ENCODE results near the gene PHOSPHO2. TPM values are rescaled to one million over a fixed set of nuclear protein-coding genes. Genes with fewer than 3 reads are reported as not detected.

The PHOSPHO2 gene, protein sequence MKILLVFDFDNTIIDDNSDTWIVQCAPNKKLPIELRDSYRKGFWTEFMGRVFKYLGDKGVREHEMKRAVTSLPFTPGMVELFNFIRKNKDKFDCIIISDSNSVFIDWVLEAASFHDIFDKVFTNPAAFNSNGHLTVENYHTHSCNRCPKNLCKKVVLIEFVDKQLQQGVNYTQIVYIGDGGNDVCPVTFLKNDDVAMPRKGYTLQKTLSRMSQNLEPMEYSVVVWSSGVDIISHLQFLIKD
- total RNA-seq = 1 to 10 TPM; 5.4 to 9.9 (median 6.9) TPM

DNA sequence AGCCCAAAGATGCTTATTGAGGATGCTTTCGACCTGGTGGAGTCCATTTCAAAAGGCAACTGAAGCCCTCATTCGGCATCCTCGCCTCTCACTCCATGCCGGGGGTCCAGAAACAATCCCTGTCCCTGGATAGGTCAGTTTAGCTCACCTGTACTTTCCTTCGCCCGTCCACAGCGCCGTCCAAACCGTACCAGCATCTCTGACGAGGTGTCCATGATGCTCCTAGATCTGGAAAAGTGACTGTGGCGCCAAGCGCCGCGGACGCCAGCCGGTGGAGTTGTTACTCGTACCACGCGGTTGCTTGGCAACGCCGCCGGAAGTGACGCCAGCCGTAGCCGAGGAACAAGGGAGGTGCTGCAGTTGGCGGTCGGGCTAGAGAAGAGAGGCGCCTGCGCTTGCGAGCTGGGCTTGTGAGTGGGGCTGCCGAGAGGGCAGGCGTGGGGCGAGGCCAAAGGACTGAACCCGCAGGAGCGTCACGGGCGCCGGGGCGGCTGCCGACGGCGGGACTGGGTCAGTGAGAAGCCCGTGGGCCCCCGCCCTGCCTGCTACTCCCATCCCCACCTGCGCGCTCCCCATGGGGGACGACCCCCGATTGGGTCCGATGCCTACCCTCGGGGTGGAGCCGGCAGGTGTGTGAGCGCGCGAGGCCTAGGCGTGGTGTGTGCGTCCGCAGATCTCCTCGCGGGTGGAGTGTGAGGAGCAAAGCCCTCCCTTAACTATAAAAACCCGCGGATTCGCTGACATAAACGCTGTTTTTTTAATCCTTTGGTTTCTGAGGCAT lies at the start of gene PHOSPHO2, which contains the start of gene CFAP210:
TSS of gene PHOSPHO2 (plus strand) at position 357 of the 781 bp plus-strand sequence. CDS start 6,503 bp downstream, outside the sequence.
TSS of gene CFAP210 (minus strand) at position 293 of the 781 bp plus-strand sequence. CDS start at position 215, 78 bp downstream.
- Histone ChIP-seq H3K27me3 (no peaks in the 10 kb centered on the region), H3K4me1 (peaks cover 0 to 7% (median 0%) of the 10 kb centered on the region in 4 donors), H3K36me3 (peaks cover 0 to 6% (median 0%) of the 10 kb centered on the region in 3 donors), H3K4me3 (peak within 1 kb of the TSS; percentile 60 to 85 (median 72)), H3K9me3 (no peaks in the 10 kb centered on the region), H3K27ac (peak within 1 kb of the TSS; percentile 84 to 95 (median 88))
- DNase-seq = peak; percentile 100
- TF ChIP-seq, protein P1, sequence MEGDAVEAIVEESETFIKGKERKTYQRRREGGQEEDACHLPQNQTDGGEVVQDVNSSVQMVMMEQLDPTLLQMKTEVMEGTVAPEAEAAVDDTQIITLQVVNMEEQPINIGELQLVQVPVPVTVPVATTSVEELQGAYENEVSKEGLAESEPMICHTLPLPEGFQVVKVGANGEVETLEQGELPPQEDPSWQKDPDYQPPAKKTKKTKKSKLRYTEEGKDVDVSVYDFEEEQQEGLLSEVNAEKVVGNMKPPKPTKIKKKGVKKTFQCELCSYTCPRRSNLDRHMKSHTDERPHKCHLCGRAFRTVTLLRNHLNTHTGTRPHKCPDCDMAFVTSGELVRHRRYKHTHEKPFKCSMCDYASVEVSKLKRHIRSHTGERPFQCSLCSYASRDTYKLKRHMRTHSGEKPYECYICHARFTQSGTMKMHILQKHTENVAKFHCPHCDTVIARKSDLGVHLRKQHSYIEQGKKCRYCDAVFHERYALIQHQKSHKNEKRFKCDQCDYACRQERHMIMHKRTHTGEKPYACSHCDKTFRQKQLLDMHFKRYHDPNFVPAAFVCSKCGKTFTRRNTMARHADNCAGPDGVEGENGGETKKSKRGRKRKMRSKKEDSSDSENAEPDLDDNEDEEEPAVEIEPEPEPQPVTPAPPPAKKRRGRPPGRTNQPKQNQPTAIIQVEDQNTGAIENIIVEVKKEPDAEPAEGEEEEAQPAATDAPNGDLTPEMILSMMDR (IDR thresholded peaks at IDR 0.05) = no peak
- TF ChIP-seq POLR2A (IDR thresholded peaks at IDR 0.05) = peak; percentile 88 to 92

- no peaks in the 10 kb centered on the region for H3K27me3 ChIP-seq
- no peak overlapping the region for H3K4me3 ChIP-seq
- no peaks in the 10 kb centered on the region for H3K9me3 ChIP-seq
- no peak for TF ChIP-seq POLR2A (IDR thresholded peaks at IDR 0.05)
- TF ChIP-seq, protein P1 (IDR thresholded peaks at IDR 0.05) = no peak
- H3K27ac ChIP-seq = no peak overlapping the region
- no peak for DNase-seq
- H3K36me3 ChIP-seq = no peaks in the 10 kb centered on the region
- no peaks in the 10 kb centered on the region for H3K4me1 ChIP-seq
Measured at GRCh38 chr2:169647496-169647895, 46.8 kb upstream of the PHOSPHO2 start.

GRCh38 chr2:169649278-169649677 lies 45.0 kb upstream of the PHOSPHO2 start:
- no peaks in the 10 kb centered on the region for H3K9me3 ChIP-seq
- no peak for DNase-seq
- no peak overlapping the region for H3K4me3 ChIP-seq
- no peaks in the 10 kb centered on the region for H3K4me1 ChIP-seq
- TF ChIP-seq POLR2A (IDR thresholded peaks at IDR 0.05) = no peak
- TF ChIP-seq, protein P1 (IDR thresholded peaks at IDR 0.05) = no peak
- H3K36me3 ChIP-seq = no peaks in the 10 kb centered on the region
- H3K27me3 ChIP-seq = no peaks in the 10 kb centered on the region
- H3K27ac ChIP-seq = no peak overlapping the region

DNA sequence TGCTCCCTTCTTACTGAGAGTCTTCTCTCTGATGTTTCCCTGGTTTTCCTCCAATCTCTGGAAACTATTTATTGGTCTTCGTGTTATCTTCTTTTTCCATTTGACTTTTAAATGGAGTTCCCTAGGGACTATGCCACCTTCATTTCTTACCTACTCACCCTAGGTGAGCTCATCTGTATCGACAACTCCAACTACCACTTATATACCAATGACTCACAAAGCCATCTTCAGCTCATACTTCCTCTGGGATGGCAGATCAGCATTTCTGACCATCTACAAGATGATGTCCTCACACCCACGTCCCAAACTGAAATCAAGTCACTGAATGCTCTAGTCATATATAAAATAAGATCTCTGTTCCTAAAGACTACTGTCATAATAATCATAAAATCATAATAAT lies 40.6 kb upstream of the PHOSPHO2 start:
- H3K4me3 ChIP-seq = no peak overlapping the region
- no peaks in the 10 kb centered on the region for H3K4me1 ChIP-seq
- TF ChIP-seq, protein P1 (IDR thresholded peaks at IDR 0.05) = no peak
- no peak for TF ChIP-seq POLR2A (IDR thresholded peaks at IDR 0.05)
- H3K36me3 ChIP-seq = no peaks in the 10 kb centered on the region
- H3K27ac ChIP-seq = no peak overlapping the region
- no peaks in the 10 kb centered on the region for H3K9me3 ChIP-seq
- H3K27me3 ChIP-seq = no peaks in the 10 kb centered on the region
- no peak for DNase-seq

DNA sequence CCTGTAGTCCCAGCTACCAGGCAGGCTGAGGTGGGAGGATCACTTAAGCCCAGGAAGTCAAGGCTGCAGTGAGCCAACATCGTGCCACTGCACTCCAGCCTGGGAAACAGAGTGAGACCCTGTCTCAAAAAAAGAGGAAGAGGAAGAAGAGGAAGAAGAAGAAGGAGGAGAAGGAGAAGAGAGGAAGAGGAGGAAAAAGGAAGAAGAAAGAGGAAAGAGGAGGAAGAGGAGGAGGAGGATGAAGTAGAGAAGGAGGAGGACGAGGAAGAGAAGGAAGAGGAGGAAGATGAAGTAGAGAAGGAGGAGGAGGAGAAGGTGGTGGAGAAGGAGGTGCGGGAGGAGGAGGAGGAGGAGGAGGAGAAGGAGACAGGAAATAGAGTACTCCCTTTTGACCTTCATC lies 38.1 kb upstream of the PHOSPHO2 start:
- H3K36me3 ChIP-seq = no peaks in the 10 kb centered on the region
- no peak overlapping the region for H3K4me3 ChIP-seq
- no peaks in the 10 kb centered on the region for H3K27me3 ChIP-seq
- TF ChIP-seq, protein P1 (IDR thresholded peaks at IDR 0.05) = no peak
- no peak for TF ChIP-seq POLR2A (IDR thresholded peaks at IDR 0.05)
- DNase-seq = no peak
- no peaks in the 10 kb centered on the region for H3K9me3 ChIP-seq
- no peaks in the 10 kb centered on the region for H3K4me1 ChIP-seq
- H3K27ac ChIP-seq = no peak overlapping the region
